GM18951 (cell line): ENCODE measurements around the gene HNF1B.

Source experiments
- POLR2A ChIP-seq: IDR thresholded peaks from 4 replicates; pipeline ENCODE4 v1.6.1; 2011; ENCODE audit warnings: mild to moderate bottlenecking; ENCODE audit not compliant: insufficient read length, insufficient read depth; ENCODE audit errors: extremely low read depth
- in situ Hi-C: fragments of 300-500 bp; cut with MboI; formaldehyde crosslinking; loops from one replicate; pipeline ENCODE4 v1.12.0; 2022; ENCODE audit warnings: low sequenced_read_pairs, mixed read lengths, inconsistent platforms; ENCODE audit not compliant: unreplicated experiment

The HNF1B gene

GRCh38 chr17:37674511-37674910 is 70.3 kb downstream of the HNF1B start:
- in situ Hi-C loops: no loop called here

GRCh38 chr17:37673386-37673785 is 71.5 kb downstream of the HNF1B start:
- in situ Hi-C loops: no loop called here
- TF ChIP-seq POLR2A: no peak

More at GRCh38 chr17:37674511-37674910, 70.3 kb downstream of the HNF1B start:
- TF ChIP-seq POLR2A: no peak

- TF ChIP-seq POLR2A: no peak
- in situ Hi-C loops: no loop called here
Observed at GRCh38 chr17:37672548-37673078, 72.2 kb downstream of the HNF1B start.

GRCh38 chr17:37671824-37672547 is 72.9 kb downstream of the HNF1B start:
- no peak for TF ChIP-seq POLR2A
- in situ Hi-C loops: no loop called here

GRCh38 chr17:37671028-37671823 is 73.6 kb downstream of the HNF1B start:
- in situ Hi-C loops: no loop called here
- TF ChIP-seq POLR2A: no peak

GRCh38 chr17:37667039-37667438 is 77.8 kb downstream of the HNF1B start:
- no peak for TF ChIP-seq POLR2A
- in situ Hi-C loops: no loop called here

GRCh38 chr17:37664214-37664613 is 80.6 kb downstream of the HNF1B start:
- no peak for TF ChIP-seq POLR2A
- in situ Hi-C loops: no loop called here

- in situ Hi-C loops: no loop called here
- no peak for TF ChIP-seq POLR2A
Observed at GRCh38 chr17:37662353-37662752, 82.5 kb downstream of the HNF1B start.

GRCh38 chr17:37661400-37662014 is 83.4 kb downstream of the HNF1B start:
- no peak for TF ChIP-seq POLR2A

GRCh38 chr17:37659925-37660324 is 84.9 kb downstream of the HNF1B start:
- in situ Hi-C loops: no loop called here
- TF ChIP-seq POLR2A: no peak

More at GRCh38 chr17:37661400-37662014, 83.4 kb downstream of the HNF1B start:
- in situ Hi-C loops: no loop called here

GRCh38 chr17:37657202-37657601 is 87.7 kb downstream of the HNF1B start:
- in situ Hi-C loops: no loop called here
- TF ChIP-seq POLR2A: no peak

- in situ Hi-C loops: no loop called here
Observed at GRCh38 chr17:37651849-37652248, 93.0 kb downstream of the HNF1B start.

GRCh38 chr17:37650419-37651003 is 94.3 kb downstream of the HNF1B start:
- TF ChIP-seq POLR2A: no peak
- in situ Hi-C loops: no loop called here

More at GRCh38 chr17:37651849-37652248, 93.0 kb downstream of the HNF1B start:
- no peak for TF ChIP-seq POLR2A
